ENCODE results near the gene RBP7.
"Not testable (repeated sequence)": the region's sequence is repeated elsewhere in the genome, so short reads cannot be mapped to it uniquely, and the experiment has no call there.

Gene RBP7

GRCh38 chr1:10025354-10025753, 28.3 kb downstream of the RBP7 start:
- Histone ChIP-seq H3K27me3 (replicated peaks; ENCODE audit: control insufficient read depth, insufficient read depth, low read length, poor library complexity, severe bottlenecking) (no peaks in the 10 kb centered on the region), H3K4me1 (ENCODE audit: control insufficient read depth, insufficient read depth, low read length, poor library complexity, severe bottlenecking) (no peaks in the 10 kb centered on the region), H3K4me3 (ENCODE audit: insufficient read depth, low read depth, low read length, poor library complexity, severe bottlenecking) (no peak overlapping the region), H3K9me3 (ENCODE audit: control insufficient read depth, low read length) (no peaks in the 10 kb centered on the region), H3K36me3 (ENCODE audit: control insufficient read depth, insufficient read depth, low read length) (no peaks in the 10 kb centered on the region), H3K27ac (ENCODE audit: insufficient read depth, low read length, poor library complexity, severe bottlenecking) (no peak overlapping the region)
- DNase-seq, result no peak

- no peak overlapping the region for H3K27ac ChIP-seq (ENCODE audit: insufficient read depth, low read length, poor library complexity, severe bottlenecking)
- no peaks in the 10 kb centered on the region for H3K36me3 ChIP-seq (ENCODE audit: control insufficient read depth, insufficient read depth, low read length)
- DNase-seq, result no peak
- H3K9me3 ChIP-seq (ENCODE audit: control insufficient read depth, low read length), result no peaks in the 10 kb centered on the region
- H3K4me1 ChIP-seq (ENCODE audit: control insufficient read depth, insufficient read depth, low read length, poor library complexity, severe bottlenecking), result no peaks in the 10 kb centered on the region
- no peak overlapping the region for H3K4me3 ChIP-seq (ENCODE audit: insufficient read depth, low read depth, low read length, poor library complexity, severe bottlenecking)
- no peaks in the 10 kb centered on the region for H3K27me3 ChIP-seq (replicated peaks; ENCODE audit: control insufficient read depth, insufficient read depth, low read length, poor library complexity, severe bottlenecking)
Observed at GRCh38 chr1:10027027-10027426, 30.0 kb downstream of the RBP7 start.

- DNase-seq; H3K4me1 ChIP-seq (ENCODE audit: control insufficient read depth, insufficient read depth, low read length, poor library complexity, severe bottlenecking); H3K27me3 ChIP-seq (replicated peaks; ENCODE audit: control insufficient read depth, insufficient read depth, low read length, poor library complexity, severe bottlenecking); H3K9me3 ChIP-seq (ENCODE audit: control insufficient read depth, low read length); H3K27ac ChIP-seq (ENCODE audit: insufficient read depth, low read length, poor library complexity, severe bottlenecking); H3K36me3 ChIP-seq (ENCODE audit: control insufficient read depth, insufficient read depth, low read length); H3K4me3 ChIP-seq (ENCODE audit: insufficient read depth, low read depth, low read length, poor library complexity, severe bottlenecking): not testable (repeated sequence)
Observed at GRCh38 chr1:10028956-10029500, 32.0 kb downstream of the RBP7 start.

GRCh38 chr1:10031461-10031860, 34.4 kb downstream of the RBP7 start:
- Histone ChIP-seq H3K27me3 (replicated peaks; ENCODE audit: control insufficient read depth, insufficient read depth, low read length, poor library complexity, severe bottlenecking) (no peaks in the 10 kb centered on the region), H3K36me3 (ENCODE audit: control insufficient read depth, insufficient read depth, low read length) (peaks cover under 1% of the 10 kb centered on the region), H3K9me3 (ENCODE audit: control insufficient read depth, low read length) (no peaks in the 10 kb centered on the region), H3K27ac (ENCODE audit: insufficient read depth, low read length, poor library complexity, severe bottlenecking) (no peak overlapping the region), H3K4me3 (ENCODE audit: insufficient read depth, low read depth, low read length, poor library complexity, severe bottlenecking) (no peak overlapping the region), H3K4me1 (ENCODE audit: control insufficient read depth, insufficient read depth, low read length, poor library complexity, severe bottlenecking) (peaks cover 5% of the 10 kb centered on the region)
- DNase-seq, result no peak

- Histone ChIP-seq H3K36me3 (ENCODE audit: control insufficient read depth, insufficient read depth, low read length) (peaks cover 6% of the 10 kb centered on the region), H3K4me3 (ENCODE audit: insufficient read depth, low read depth, low read length, poor library complexity, severe bottlenecking) (peak within 1 kb of the TSS; percentile 99), H3K9me3 (ENCODE audit: control insufficient read depth, low read length) (no peaks in the 10 kb centered on the region), H3K4me1 (ENCODE audit: control insufficient read depth, insufficient read depth, low read length, poor library complexity, severe bottlenecking) (peaks cover 5% of the 10 kb centered on the region), H3K27ac (ENCODE audit: insufficient read depth, low read length, poor library complexity, severe bottlenecking) (peak within 1 kb of the TSS; percentile 95), H3K27me3 (replicated peaks; ENCODE audit: control insufficient read depth, insufficient read depth, low read length, poor library complexity, severe bottlenecking) (no peaks in the 10 kb centered on the region)
- peak; percentile 97 to 99 (median 98) for DNase-seq
Observed at GRCh38 chr1:10032590-10033358, 35.7 kb downstream of the RBP7 start, which contains the start of gene UBE4B. Gene UBE4B (plus strand): TSS chr1:10032958. CDS start chr1:10033671, 713 bp downstream.

GRCh38 chr1:10033359-10033845, 36.4 kb downstream of the RBP7 start:
- peak overlapping the region; percentile 99 for H3K4me3 ChIP-seq (ENCODE audit: insufficient read depth, low read depth, low read length, poor library complexity, severe bottlenecking)
- DNase-seq, result no peak

GRCh38 chr1:10042746-10043145, 45.7 kb downstream of the RBP7 start:
- no peaks in the 10 kb centered on the region for H3K36me3 ChIP-seq (ENCODE audit: control insufficient read depth, insufficient read depth, low read length)
- no peak overlapping the region for H3K27ac ChIP-seq (ENCODE audit: insufficient read depth, low read length, poor library complexity, severe bottlenecking)
- H3K4me1 ChIP-seq (ENCODE audit: control insufficient read depth, insufficient read depth, low read length, poor library complexity, severe bottlenecking), result no peaks in the 10 kb centered on the region
- no peak overlapping the region for H3K4me3 ChIP-seq (ENCODE audit: insufficient read depth, low read depth, low read length, poor library complexity, severe bottlenecking)
- DNase-seq, result no peak
- no peaks in the 10 kb centered on the region for H3K9me3 ChIP-seq (ENCODE audit: control insufficient read depth, low read length)
- H3K27me3 ChIP-seq (replicated peaks; ENCODE audit: control insufficient read depth, insufficient read depth, low read length, poor library complexity, severe bottlenecking), result no peaks in the 10 kb centered on the region

More at GRCh38 chr1:10033359-10033845, 36.4 kb downstream of the RBP7 start:
- H3K27me3 ChIP-seq (replicated peaks; ENCODE audit: control insufficient read depth, insufficient read depth, low read length, poor library complexity, severe bottlenecking), result no peaks in the 10 kb centered on the region
- H3K9me3 ChIP-seq (ENCODE audit: control insufficient read depth, low read length), result no peaks in the 10 kb centered on the region
- H3K36me3 ChIP-seq (ENCODE audit: control insufficient read depth, insufficient read depth, low read length), result peaks cover 6% of the 10 kb centered on the region
- peak overlapping the region; percentile 95 for H3K27ac ChIP-seq (ENCODE audit: insufficient read depth, low read length, poor library complexity, severe bottlenecking)
- peaks cover 5% of the 10 kb centered on the region for H3K4me1 ChIP-seq (ENCODE audit: control insufficient read depth, insufficient read depth, low read length, poor library complexity, severe bottlenecking)

GRCh38 chr1:10045480-10046355, 48.7 kb downstream of the RBP7 start:
- Histone ChIP-seq H3K9me3 (ENCODE audit: control insufficient read depth, low read length) (no peaks in the 10 kb centered on the region), H3K27me3 (replicated peaks; ENCODE audit: control insufficient read depth, insufficient read depth, low read length, poor library complexity, severe bottlenecking) (no peaks in the 10 kb centered on the region), H3K4me1 (ENCODE audit: control insufficient read depth, insufficient read depth, low read length, poor library complexity, severe bottlenecking) (no peaks in the 10 kb centered on the region), H3K4me3 (ENCODE audit: insufficient read depth, low read depth, low read length, poor library complexity, severe bottlenecking) (no peak overlapping the region), H3K36me3 (ENCODE audit: control insufficient read depth, insufficient read depth, low read length) (peaks cover 6% of the 10 kb centered on the region), H3K27ac (ENCODE audit: insufficient read depth, low read length, poor library complexity, severe bottlenecking) (no peak overlapping the region)
- no peak for DNase-seq

GRCh38 chr1:10046356-10047085, 49.5 kb downstream of the RBP7 start:
- Histone ChIP-seq H3K27me3 (replicated peaks; ENCODE audit: control insufficient read depth, insufficient read depth, low read length, poor library complexity, severe bottlenecking) (no peaks in the 10 kb centered on the region), H3K4me3 (ENCODE audit: insufficient read depth, low read depth, low read length, poor library complexity, severe bottlenecking) (no peak overlapping the region), H3K27ac (ENCODE audit: insufficient read depth, low read length, poor library complexity, severe bottlenecking) (no peak overlapping the region), H3K9me3 (ENCODE audit: control insufficient read depth, low read length) (no peaks in the 10 kb centered on the region), H3K4me1 (ENCODE audit: control insufficient read depth, insufficient read depth, low read length, poor library complexity, severe bottlenecking) (no peaks in the 10 kb centered on the region), H3K36me3 (ENCODE audit: control insufficient read depth, insufficient read depth, low read length) (peaks cover 14% of the 10 kb centered on the region)
- DNase-seq, result no peak

All from effector memory CD4-positive, alpha-beta T cell (primary cell).